ENCODE results near the gene DOCK1. TPM values are rescaled to one million over a fixed set of nuclear protein-coding genes. Genes with fewer than 3 reads are reported as not detected.
"Not testable (repeated sequence)": the region's sequence is repeated elsewhere in the genome, so short reads cannot be mapped to it uniquely, and the experiment has no call there.

DOCK1 gene
- total RNA-seq, 1 experiment from 2014 or later: 32.6 TPM

GRCh38 chr10:127266431-127266830, 361.2 kb downstream of the DOCK1 start:
- no peak for DNase-seq (ENCODE audit: low spot score)

- no peak for DNase-seq (ENCODE audit: low spot score)
Measured at GRCh38 chr10:127267442-127267841, 362.2 kb downstream of the DOCK1 start.

- DNase-seq (ENCODE audit: low spot score): no peak
Measured at GRCh38 chr10:127272076-127272475, 366.8 kb downstream of the DOCK1 start.

- no peak for DNase-seq (ENCODE audit: low spot score)
Measured at GRCh38 chr10:127275272-127275671, 370.0 kb downstream of the DOCK1 start.

GRCh38 chr10:127275793-127276450, 370.7 kb downstream of the DOCK1 start:
- no peak for DNase-seq (ENCODE audit: low spot score)

- no peak for DNase-seq (ENCODE audit: low spot score)
Measured at GRCh38 chr10:127276794-127277462, 371.7 kb downstream of the DOCK1 start.

- no peak for DNase-seq (ENCODE audit: low spot score)
Measured at GRCh38 chr10:127278001-127278400, 372.8 kb downstream of the DOCK1 start.

- no peak for DNase-seq (ENCODE audit: low spot score)
Measured at GRCh38 chr10:127279334-127279774, 374.1 kb downstream of the DOCK1 start.

- no peak for DNase-seq (ENCODE audit: low spot score)
Measured at GRCh38 chr10:127280446-127280845, 375.2 kb downstream of the DOCK1 start.

GRCh38 chr10:127283017-127283416, 377.8 kb downstream of the DOCK1 start:
- no peak for DNase-seq (ENCODE audit: low spot score)

- no peak for DNase-seq (ENCODE audit: low spot score)
Measured at GRCh38 chr10:127283576-127283975, 378.3 kb downstream of the DOCK1 start.

- no peak for DNase-seq (ENCODE audit: low spot score)
Measured at GRCh38 chr10:127290850-127291249, 385.6 kb downstream of the DOCK1 start.

- no peak for DNase-seq (ENCODE audit: low spot score)
Measured at GRCh38 chr10:127291329-127291728, 386.1 kb downstream of the DOCK1 start.

- DNase-seq (ENCODE audit: low spot score): no peak
Measured at GRCh38 chr10:127292888-127293287, 387.7 kb downstream of the DOCK1 start.

- no peak for DNase-seq (ENCODE audit: low spot score)
Measured at GRCh38 chr10:127293640-127294039, 388.4 kb downstream of the DOCK1 start.

- no peak for DNase-seq (ENCODE audit: low spot score)
Measured at GRCh38 chr10:127296696-127297095, 391.5 kb downstream of the DOCK1 start.

- no peak for DNase-seq (ENCODE audit: low spot score)
Measured at GRCh38 chr10:127298381-127298780, 393.2 kb downstream of the DOCK1 start.

- not testable (repeated sequence) for DNase-seq (ENCODE audit: low spot score)
Measured at GRCh38 chr10:127299192-127299591, 394.0 kb downstream of the DOCK1 start.

GRCh38 chr10:127299956-127300689, 394.9 kb downstream of the DOCK1 start:
- no peak for DNase-seq (ENCODE audit: low spot score)

GRCh38 chr10:127300868-127301321, 395.7 kb downstream of the DOCK1 start:
- no peak for DNase-seq (ENCODE audit: low spot score)

- DNase-seq (ENCODE audit: low spot score): no peak
Measured at GRCh38 chr10:127302343-127302742, 397.1 kb downstream of the DOCK1 start.

- no peak for DNase-seq (ENCODE audit: low spot score)
Measured at GRCh38 chr10:127303105-127303504, 397.9 kb downstream of the DOCK1 start.

All from HT-29 (cell line).